ENCODE measurements around the gene WFDC10A.
"Not testable (repeated sequence)": the region's sequence is repeated elsewhere in the genome, so short reads cannot be mapped to it uniquely, and the experiment has no call there.

WFDC10A gene

DNA sequence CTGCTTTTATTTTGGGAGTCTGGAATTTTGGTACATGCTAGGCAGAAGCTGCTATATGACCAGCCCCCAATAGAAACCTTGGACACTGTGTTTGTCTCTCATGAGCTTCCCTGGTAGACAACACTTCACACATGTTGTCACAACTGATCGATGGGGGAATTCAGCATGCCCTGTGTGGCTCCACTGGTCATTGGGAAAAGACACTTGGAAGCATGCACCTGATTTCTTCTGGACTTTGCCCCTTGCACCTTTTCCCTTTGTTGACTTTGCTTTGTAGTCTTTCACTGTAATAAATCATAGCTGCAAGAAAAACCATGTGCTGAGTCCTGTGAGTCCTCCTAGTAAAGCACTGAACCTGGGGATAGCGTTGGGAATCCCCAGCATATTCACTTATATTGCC, 7.9 kb upstream of the WFDC10A start:
- H3K4me1 ChIP-seq (ENCODE audit: insufficient read depth, low read length), result no peaks in the 10 kb centered on the region
- no peaks in the 10 kb centered on the region for H3K9me3 ChIP-seq (ENCODE audit: low read length)
- H3K4me3 ChIP-seq (ENCODE audit: low read length), result no peak overlapping the region
- no peaks in the 10 kb centered on the region for H3K36me3 ChIP-seq (ENCODE audit: insufficient read depth, low read length)
- no peak overlapping the region for H2AFZ ChIP-seq (ENCODE audit: low read depth, low read length)
- peaks cover 2% of the 10 kb centered on the region for H3K27me3 ChIP-seq (ENCODE audit: insufficient read depth, low read length)

DNA sequence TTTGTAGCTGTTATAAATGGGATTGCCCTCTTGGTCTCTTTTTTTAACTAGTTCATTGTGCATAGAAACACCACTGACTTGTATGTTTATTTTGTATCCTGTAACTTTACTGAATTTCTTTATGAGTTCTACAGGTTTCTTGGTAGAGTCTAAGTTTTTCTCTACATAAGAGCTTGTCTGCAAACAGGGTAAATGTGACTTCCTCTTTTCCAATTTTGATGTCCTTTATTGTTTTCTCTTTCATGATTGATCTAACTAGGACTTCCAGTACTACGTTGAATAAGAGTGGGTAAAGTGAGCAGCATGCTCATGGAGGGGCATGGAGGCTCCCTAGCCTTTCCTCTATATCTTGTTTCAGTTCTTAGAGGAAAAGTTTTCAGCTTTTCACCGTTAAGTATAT, 3.0 kb upstream of the WFDC10A start:
- Histone ChIP-seq H3K36me3 (ENCODE audit: insufficient read depth, low read length) (no peaks in the 10 kb centered on the region), H2AFZ (ENCODE audit: low read depth, low read length) (no peak overlapping the region), H3K4me3 (ENCODE audit: low read length) (no peak overlapping the region), H3K27me3 (ENCODE audit: insufficient read depth, low read length) (peaks cover 14% of the 10 kb centered on the region), H3K9me3 (ENCODE audit: low read length) (no peaks in the 10 kb centered on the region), H3K4me1 (ENCODE audit: insufficient read depth, low read length) (no peaks in the 10 kb centered on the region)

- Histone ChIP-seq H3K36me3 (ENCODE audit: insufficient read depth, low read length) (no peaks in the 10 kb centered on the region), H3K9me3 (ENCODE audit: low read length) (no peaks in the 10 kb centered on the region), H3K4me3 (ENCODE audit: low read length) (no peak overlapping the region), H3K4me1 (ENCODE audit: insufficient read depth, low read length) (no peaks in the 10 kb centered on the region), H2AFZ (ENCODE audit: low read depth, low read length) (no peak overlapping the region), H3K27me3 (ENCODE audit: insufficient read depth, low read length) (peaks cover 14% of the 10 kb centered on the region)
These were observed 832 bp downstream of the WFDC10A start for GRCh38 chr20:45630371-45630770.

- H3K4me1 ChIP-seq (ENCODE audit: insufficient read depth, low read length), result no peaks in the 10 kb centered on the region
- no peak within 1 kb of the TSS for H2AFZ ChIP-seq (ENCODE audit: low read depth, low read length)
These were observed 1.6 kb downstream of the WFDC10A start, which contains the start of gene WFDC9 for GRCh38 chr20:45631184-45631583. Gene WFDC9, minus strand, starts transcription at chr20:45631284. Its CDS starts 21,103 bp downstream, at chr20:45610181.

DNA sequence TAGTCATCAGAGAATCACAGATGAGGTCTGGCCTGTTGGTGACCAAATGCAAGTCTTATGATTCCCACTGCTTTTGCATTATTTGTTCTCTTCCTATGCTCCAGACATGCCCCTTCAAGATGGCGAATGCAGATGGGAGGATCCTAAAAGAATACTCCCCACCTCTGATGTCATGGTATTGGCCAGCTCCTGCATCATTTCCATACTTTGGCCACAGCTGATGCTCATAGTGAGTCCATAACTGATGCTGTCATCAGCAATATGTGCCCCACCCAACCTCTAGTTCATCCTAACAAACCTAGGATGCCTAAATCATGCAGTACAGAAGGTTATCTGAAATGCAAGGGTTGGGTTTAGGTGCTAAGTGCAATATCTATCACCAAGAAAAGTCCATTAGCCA, 7.0 kb downstream of the WFDC10A start:
- Histone ChIP-seq H3K4me1 (ENCODE audit: insufficient read depth, low read length) (no peaks in the 10 kb centered on the region), H3K9me3 (ENCODE audit: low read length) (no peaks in the 10 kb centered on the region), H3K36me3 (ENCODE audit: insufficient read depth, low read length) (no peaks in the 10 kb centered on the region), H2AFZ (ENCODE audit: low read depth, low read length) (no peak overlapping the region), H3K27me3 (ENCODE audit: insufficient read depth, low read length) (no peaks in the 10 kb centered on the region), H3K4me3 (ENCODE audit: low read length) (no peak overlapping the region)

More at GRCh38 chr20:45631184-45631583, 1.6 kb downstream of the WFDC10A start, which contains the start of gene WFDC9:
- Histone ChIP-seq H3K4me3 (ENCODE audit: low read length) (no peak within 1 kb of the TSS), H3K27me3 (ENCODE audit: insufficient read depth, low read length) (peaks cover 14% of the 10 kb centered on the region), H3K36me3 (ENCODE audit: insufficient read depth, low read length) (no peaks in the 10 kb centered on the region), H3K9me3 (ENCODE audit: low read length) (no peaks in the 10 kb centered on the region)

GRCh38 chr20:45639687-45640086, 10.1 kb downstream of the WFDC10A start:
- Histone ChIP-seq H3K9me3 (ENCODE audit: low read length) (no peaks in the 10 kb centered on the region), H3K27me3 (ENCODE audit: insufficient read depth, low read length) (no peaks in the 10 kb centered on the region), H2AFZ (ENCODE audit: low read depth, low read length) (no peak overlapping the region), H3K36me3 (ENCODE audit: insufficient read depth, low read length) (no peaks in the 10 kb centered on the region), H3K4me1 (ENCODE audit: insufficient read depth, low read length) (no peaks in the 10 kb centered on the region), H3K4me3 (ENCODE audit: low read length) (no peak overlapping the region)

- H3K27me3 ChIP-seq (ENCODE audit: insufficient read depth, low read length); H3K4me3 ChIP-seq (ENCODE audit: low read length); H3K36me3 ChIP-seq (ENCODE audit: insufficient read depth, low read length); H2AFZ ChIP-seq (ENCODE audit: low read depth, low read length); H3K9me3 ChIP-seq (ENCODE audit: low read length); H3K4me1 ChIP-seq (ENCODE audit: insufficient read depth, low read length): not testable (repeated sequence)
These were observed 11.5 kb downstream of the WFDC10A start for GRCh38 chr20:45641076-45641475.

GRCh38 chr20:45645869-45646268, 16.3 kb downstream of the WFDC10A start:
- H3K4me1 ChIP-seq (ENCODE audit: insufficient read depth, low read length); H3K9me3 ChIP-seq (ENCODE audit: low read length); H2AFZ ChIP-seq (ENCODE audit: low read depth, low read length); H3K36me3 ChIP-seq (ENCODE audit: insufficient read depth, low read length); H3K4me3 ChIP-seq (ENCODE audit: low read length); H3K27me3 ChIP-seq (ENCODE audit: insufficient read depth, low read length): not testable (repeated sequence)

- Histone ChIP-seq H2AFZ (ENCODE audit: low read depth, low read length) (no peak overlapping the region), H3K27me3 (ENCODE audit: insufficient read depth, low read length) (no peaks in the 10 kb centered on the region), H3K36me3 (ENCODE audit: insufficient read depth, low read length) (no peaks in the 10 kb centered on the region), H3K9me3 (ENCODE audit: low read length) (peaks cover 4% of the 10 kb centered on the region), H3K4me1 (ENCODE audit: insufficient read depth, low read length) (no peaks in the 10 kb centered on the region), H3K4me3 (ENCODE audit: low read length) (no peak overlapping the region)
These were observed 17.3 kb downstream of the WFDC10A start for GRCh38 chr20:45646875-45647274.

DNA sequence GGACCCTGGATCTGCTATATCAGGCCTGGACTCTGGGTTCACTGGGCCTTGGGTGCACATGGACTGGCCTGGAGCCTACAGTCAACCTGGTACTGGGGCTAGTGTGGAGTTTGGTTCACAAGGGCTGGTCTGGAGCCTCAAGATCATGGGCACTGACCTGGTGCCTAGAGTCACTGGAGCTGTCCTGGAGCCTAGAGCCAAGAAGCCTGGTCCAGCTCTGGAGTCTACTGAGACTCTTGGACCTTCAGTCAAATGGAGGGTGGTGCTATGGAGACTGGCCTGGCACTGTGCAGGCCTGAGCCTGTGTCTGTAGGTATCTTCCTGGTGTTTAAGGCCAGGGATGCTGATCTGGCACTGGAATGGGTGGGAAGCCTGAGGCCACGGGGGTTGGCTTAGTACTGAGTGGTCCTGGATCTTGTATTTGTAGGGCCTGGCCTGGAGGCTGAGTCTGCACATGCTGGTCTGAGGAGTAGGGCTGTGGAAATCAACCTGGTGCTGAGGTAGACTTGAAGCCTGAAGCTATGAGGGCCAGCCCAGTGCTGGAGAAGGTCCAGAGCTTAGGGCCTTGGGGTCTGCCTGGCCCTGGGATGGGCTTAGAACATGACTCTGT, 18.0 kb downstream of the WFDC10A start:
- Histone ChIP-seq H3K4me1 (ENCODE audit: insufficient read depth, low read length) (no peaks in the 10 kb centered on the region), H2AFZ (ENCODE audit: low read depth, low read length) (no peak overlapping the region), H3K36me3 (ENCODE audit: insufficient read depth, low read length) (no peaks in the 10 kb centered on the region), H3K4me3 (ENCODE audit: low read length) (no peak overlapping the region), H3K27me3 (ENCODE audit: insufficient read depth, low read length) (no peaks in the 10 kb centered on the region), H3K9me3 (ENCODE audit: low read length) (peaks cover 4% of the 10 kb centered on the region)

DNA sequence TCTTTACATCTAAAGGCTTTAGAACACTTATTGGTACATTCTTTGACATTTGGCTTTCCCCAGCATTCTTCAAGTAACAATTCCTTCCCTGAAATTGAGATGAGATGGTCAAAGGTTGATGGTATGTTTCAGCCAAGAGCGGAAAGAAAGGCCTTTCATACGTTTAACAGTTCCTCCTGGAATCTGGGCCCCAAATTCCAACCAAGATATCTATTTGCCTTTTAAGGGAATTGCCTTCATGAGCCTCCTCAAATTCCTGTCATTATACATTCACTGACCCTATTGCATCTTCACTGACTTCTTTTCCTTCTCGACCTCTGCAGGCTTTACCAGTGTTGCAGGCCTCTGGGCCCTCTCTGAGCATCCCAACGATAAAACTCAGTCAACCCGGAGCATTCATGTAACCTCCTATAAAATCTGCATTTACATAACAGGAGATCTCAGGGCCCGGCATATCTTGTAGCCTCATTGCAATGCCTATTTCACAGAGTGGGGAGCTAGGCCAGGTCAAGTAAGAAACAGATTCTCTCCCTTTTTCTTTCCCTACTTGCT, 19.8 kb downstream of the WFDC10A start:
- Histone ChIP-seq H3K36me3 (ENCODE audit: insufficient read depth, low read length) (no peaks in the 10 kb centered on the region), H3K9me3 (ENCODE audit: low read length) (peaks cover 4% of the 10 kb centered on the region), H3K27me3 (ENCODE audit: insufficient read depth, low read length) (no peaks in the 10 kb centered on the region), H3K4me1 (ENCODE audit: insufficient read depth, low read length) (no peaks in the 10 kb centered on the region), H3K4me3 (ENCODE audit: low read length) (no peak overlapping the region), H2AFZ (ENCODE audit: low read depth, low read length) (no peak overlapping the region)

DNA sequence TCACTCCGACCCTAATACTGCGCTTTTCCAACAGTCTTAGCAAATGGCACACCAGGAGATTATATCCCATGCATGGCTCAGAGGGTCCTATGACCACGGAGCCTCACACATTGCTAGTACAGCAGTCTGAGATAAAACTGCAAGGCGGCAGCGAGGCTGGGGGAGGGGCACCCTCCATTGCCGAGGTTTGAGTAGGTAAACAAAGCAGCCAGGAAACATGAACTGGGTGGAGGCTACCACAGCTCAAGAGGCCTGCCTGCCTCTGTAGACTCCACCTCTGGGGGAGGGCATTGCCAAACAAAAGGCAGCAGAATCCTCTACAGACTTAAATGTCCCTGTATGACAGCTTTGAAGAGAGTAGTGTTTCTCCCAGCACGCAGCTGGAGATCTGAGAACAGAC, 22.2 kb downstream of the WFDC10A start:
- H3K9me3 ChIP-seq (ENCODE audit: low read length); H3K27me3 ChIP-seq (ENCODE audit: insufficient read depth, low read length); H3K4me3 ChIP-seq (ENCODE audit: low read length); H3K36me3 ChIP-seq (ENCODE audit: insufficient read depth, low read length); H3K4me1 ChIP-seq (ENCODE audit: insufficient read depth, low read length); H2AFZ ChIP-seq (ENCODE audit: low read depth, low read length): not testable (repeated sequence)

GRCh38 chr20:45657038-45657437, 27.5 kb downstream of the WFDC10A start:
- H3K36me3 ChIP-seq (ENCODE audit: insufficient read depth, low read length); H3K4me3 ChIP-seq (ENCODE audit: low read length); H3K4me1 ChIP-seq (ENCODE audit: insufficient read depth, low read length); H2AFZ ChIP-seq (ENCODE audit: low read depth, low read length); H3K27me3 ChIP-seq (ENCODE audit: insufficient read depth, low read length); H3K9me3 ChIP-seq (ENCODE audit: low read length): not testable (repeated sequence)

DNA sequence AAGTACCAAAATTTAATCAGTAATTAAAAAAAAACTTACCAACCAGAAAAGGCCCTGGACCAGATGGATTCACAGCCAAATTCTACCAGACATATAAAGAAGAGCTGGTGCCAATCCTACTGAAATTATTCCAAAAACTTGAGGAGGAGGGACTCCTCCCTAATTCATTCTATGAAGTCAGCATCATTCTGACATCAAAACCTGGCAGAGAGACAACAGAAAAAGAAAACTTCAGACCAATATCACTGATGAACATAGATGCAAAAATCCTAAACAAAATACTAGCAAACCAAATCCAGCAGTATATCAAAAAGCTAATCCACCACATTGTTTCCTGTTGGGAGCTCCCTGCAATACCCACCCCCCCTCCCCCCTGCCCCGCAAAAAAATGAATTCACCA, 40.6 kb downstream of the WFDC10A start, which contains the start of gene WFDC11:
TSS of gene WFDC11 (minus strand) at position 101 of the 400 bp plus-strand sequence. CDS start 19,639 bp downstream, outside the sequence.
- H3K4me1 ChIP-seq (ENCODE audit: insufficient read depth, low read length), result no peaks in the 10 kb centered on the region
- no peaks in the 10 kb centered on the region for H3K36me3 ChIP-seq (ENCODE audit: insufficient read depth, low read length)
- no peaks in the 10 kb centered on the region for H3K9me3 ChIP-seq (ENCODE audit: low read length)
- H3K4me3 ChIP-seq (ENCODE audit: low read length), result no peak within 1 kb of the TSS
- H3K27me3 ChIP-seq (ENCODE audit: insufficient read depth, low read length), result peaks cover 5% of the 10 kb centered on the region
- no peak within 1 kb of the TSS for H2AFZ ChIP-seq (ENCODE audit: low read depth, low read length)
